GM12892 (cell line): ENCODE results near the gene HPD.

Experiments
- POLR2A ChIP-seq: IDR thresholded peaks from 2 replicates; pipeline ENCODE4 v1.6.1; 2011; ENCODE audit warnings: low read depth, low read length, control low read depth
- TAF1 ChIP-seq: IDR thresholded peaks from 2 replicates; pipeline ENCODE4 v1.6.1; 2011; ENCODE audit warnings: low read depth, mild to moderate bottlenecking, control low read depth, low read length, borderline replicate concordance

DNA sequence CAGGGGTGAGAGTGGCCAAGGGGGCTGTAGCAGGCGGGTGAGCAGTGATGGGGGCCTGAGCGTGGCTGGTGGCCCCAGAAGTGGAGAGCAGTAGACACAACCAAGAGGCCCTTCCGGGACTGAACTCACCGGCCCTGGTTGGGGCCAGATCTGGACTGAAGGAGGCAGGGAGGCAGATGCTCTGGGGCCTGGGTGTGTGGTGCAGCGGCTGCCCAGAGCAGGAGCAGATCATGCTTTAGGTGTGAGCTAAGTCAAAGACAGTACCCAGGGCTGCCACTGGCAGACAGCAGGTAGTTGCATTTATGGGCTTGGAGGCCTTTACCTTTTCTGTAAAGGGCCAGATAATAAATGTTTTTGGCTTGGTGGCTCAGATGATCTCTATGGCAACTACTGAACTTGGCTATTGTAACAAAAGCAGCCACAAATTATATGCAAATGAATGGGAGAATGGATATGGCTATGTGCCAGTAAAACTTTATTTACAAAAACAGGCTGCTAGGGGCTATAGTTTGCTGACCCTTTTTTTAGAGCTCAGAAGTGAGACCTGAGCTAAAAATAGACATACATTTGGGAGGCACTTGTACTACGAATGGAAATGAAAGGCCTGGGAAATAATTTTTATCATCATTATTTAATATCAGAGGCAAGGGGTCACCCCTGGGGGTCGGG, 29.3 kb downstream of the HPD start:
- TF ChIP-seq POLR2A (no peak), TAF1 (no peak)
